Stomach (tissue), 4 donors: Measurements from ENCODE around the gene SMAD7.

Source experiments
- POLR2A ChIP-seq, 4 donors: fragments of 450-650 bp; IDR thresholded peaks; one replicate each; pipeline ENCODE4 v1.6.1; 2016; ENCODE audit warnings: antibody characterized with exemption in 4 of 4, control low read depth in 2 of 4, mild to moderate bottlenecking in 1 of 4, moderate library complexity in 1 of 4
- POLR2AphosphoS5 ChIP-seq, 3 donors: sonication (generic); formaldehyde crosslinking; IDR thresholded peaks; one replicate each; pipeline ENCODE4 v1.6.1; 2016; ENCODE audit warnings: antibody characterized with exemption in 3 of 3
- TF ChIP-seq, protein P1 (sequence below), 7 experiments: fragments of 450-650 bp in 4 of 7; fragments of 200-600 bp in 3 of 7; sonication (generic) in 3 of 7; IDR thresholded peaks; one replicate each; pipeline ENCODE4 v1.5.1; 2016 to 2019; ENCODE audit warnings: antibody characterized with exemption in 7 of 7, control low read depth in 2 of 7, mild to moderate bottlenecking in 1 of 7

DNA sequence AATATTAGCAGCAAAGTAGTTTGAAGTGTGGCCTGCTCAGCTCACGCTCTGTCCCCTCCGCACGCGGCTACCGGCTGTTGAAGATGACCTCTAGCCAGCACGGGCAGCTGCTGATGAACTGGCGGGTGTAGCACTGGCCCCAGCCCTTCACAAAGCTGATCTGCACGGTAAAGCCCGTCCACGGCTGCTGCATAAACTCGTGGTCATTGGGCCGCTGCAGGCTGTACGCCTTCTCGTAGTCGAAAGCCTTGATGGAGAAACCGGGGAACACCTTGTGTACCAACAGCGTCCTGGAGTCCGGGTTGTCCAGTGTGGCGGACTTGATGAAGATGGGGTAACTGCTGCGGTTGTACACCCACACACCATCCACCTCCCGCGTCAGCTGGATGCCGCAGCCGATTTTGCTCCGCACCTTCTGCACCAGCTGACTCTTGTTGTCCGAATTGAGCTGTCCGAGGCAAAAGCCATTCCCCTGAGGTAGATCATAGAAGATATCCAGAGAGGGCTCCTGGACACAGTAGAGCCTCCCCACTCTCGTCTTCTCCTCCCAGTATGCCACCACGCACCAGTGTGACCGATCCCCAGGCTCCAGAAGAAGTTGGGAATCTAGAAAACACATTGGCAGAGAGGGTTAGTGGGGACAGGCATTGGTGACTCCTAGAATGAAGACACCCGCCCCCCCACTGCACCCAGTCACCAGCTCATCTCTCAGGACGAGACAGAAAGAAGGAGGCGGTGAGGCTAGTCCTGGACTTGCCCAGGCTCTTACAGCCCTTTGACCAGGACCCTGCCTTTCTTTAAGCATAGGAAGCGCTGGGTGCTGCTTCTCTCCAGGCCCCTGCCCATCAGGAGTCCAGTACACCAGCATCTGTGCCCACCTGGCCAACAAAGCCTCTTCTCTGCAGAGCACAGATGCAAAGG, 29.2 kb downstream of the SMAD7 start:
- TF ChIP-seq, protein P1, sequence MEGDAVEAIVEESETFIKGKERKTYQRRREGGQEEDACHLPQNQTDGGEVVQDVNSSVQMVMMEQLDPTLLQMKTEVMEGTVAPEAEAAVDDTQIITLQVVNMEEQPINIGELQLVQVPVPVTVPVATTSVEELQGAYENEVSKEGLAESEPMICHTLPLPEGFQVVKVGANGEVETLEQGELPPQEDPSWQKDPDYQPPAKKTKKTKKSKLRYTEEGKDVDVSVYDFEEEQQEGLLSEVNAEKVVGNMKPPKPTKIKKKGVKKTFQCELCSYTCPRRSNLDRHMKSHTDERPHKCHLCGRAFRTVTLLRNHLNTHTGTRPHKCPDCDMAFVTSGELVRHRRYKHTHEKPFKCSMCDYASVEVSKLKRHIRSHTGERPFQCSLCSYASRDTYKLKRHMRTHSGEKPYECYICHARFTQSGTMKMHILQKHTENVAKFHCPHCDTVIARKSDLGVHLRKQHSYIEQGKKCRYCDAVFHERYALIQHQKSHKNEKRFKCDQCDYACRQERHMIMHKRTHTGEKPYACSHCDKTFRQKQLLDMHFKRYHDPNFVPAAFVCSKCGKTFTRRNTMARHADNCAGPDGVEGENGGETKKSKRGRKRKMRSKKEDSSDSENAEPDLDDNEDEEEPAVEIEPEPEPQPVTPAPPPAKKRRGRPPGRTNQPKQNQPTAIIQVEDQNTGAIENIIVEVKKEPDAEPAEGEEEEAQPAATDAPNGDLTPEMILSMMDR (IDR thresholded peaks at IDR 0.05) = no peak
- TF ChIP-seq POLR2AphosphoS5 (IDR thresholded peaks at IDR 0.05) (no peak), POLR2A (IDR thresholded peaks at IDR 0.05) (no peak)
